Loucy (cell line): Measurements from ENCODE around the gene POC1A.

Experiments used
- CTCF ChIP-seq: fragments of 200-600 bp; sonication (generic); conservative IDR thresholded peaks from 2 replicates; pipeline ENCODE4 v1.5.1; 2014; ENCODE audit warnings: mild to moderate bottlenecking, antibody characterized with exemption, low read length
- EZH2phosphoT487 ChIP-seq: fragments of 200-600 bp; IDR thresholded peaks from 2 replicates; pipeline ENCODE4 v1.6.1; 2018; ENCODE audit warnings: antibody characterized with exemption, mild to moderate bottlenecking, moderate library complexity, borderline replicate concordance

DNA sequence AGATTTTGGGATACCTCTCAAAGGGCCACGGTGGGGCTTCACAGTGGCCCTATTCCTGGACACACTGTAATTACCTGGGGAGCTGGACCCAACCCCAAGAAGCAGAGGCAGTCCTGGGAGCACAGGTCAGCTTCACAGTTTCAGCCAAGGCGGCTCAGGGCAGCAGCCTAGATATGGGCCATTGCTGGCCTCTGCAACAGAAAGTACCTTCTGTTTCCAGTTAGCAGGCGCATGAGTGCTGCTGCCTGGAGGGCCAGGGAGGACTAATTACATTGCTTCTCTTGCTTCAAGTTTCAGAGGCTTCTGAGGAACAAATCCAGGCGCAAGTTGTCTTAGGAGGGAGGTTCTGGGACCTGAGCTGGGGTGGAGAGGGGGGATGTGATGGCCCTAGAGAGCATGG, 84.4 kb downstream of the POC1A start:
- TF ChIP-seq CTCF = no peak
- no peak for TF ChIP-seq EZH2phosphoT487
